A204.1 (cell line): Measurements from ENCODE around the gene MED29.

Experiments used
- FAIRE-seq: peaks from 2 replicates; lab custom pipeline; 2012; peaks lifted over from hg19 to GRCh38; lab: Jason Lieb, UNC

The MED29 gene

GRCh38 chr19:39412100-39412866 is 21.1 kb downstream of the MED29 start, which contains the start of gene PLEKHG2:
Gene PLEKHG2, plus strand, starts transcription at chr19:39412669. Its CDS starts 1,418 bp downstream, at chr19:39414087.
- peak; percentile 99 for FAIRE-seq

- FAIRE-seq: no peak
Observed at GRCh38 chr19:39412867-39413271, 21.7 kb downstream of the MED29 start.

GRCh38 chr19:39413272-39413910 is 22.2 kb downstream of the MED29 start:
- FAIRE-seq: no peak

- no peak for FAIRE-seq
Observed at GRCh38 chr19:39413911-39414608, 22.9 kb downstream of the MED29 start.

GRCh38 chr19:39415111-39416046 is 24.2 kb downstream of the MED29 start:
- FAIRE-seq: no peak

- FAIRE-seq: no peak
Observed at GRCh38 chr19:39416152-39417120, 25.3 kb downstream of the MED29 start.

GRCh38 chr19:39417463-39418181 is 26.4 kb downstream of the MED29 start:
- FAIRE-seq: no peak

GRCh38 chr19:39419003-39419402 is 27.8 kb downstream of the MED29 start:
- no peak for FAIRE-seq

- FAIRE-seq: no peak
Observed at GRCh38 chr19:39420769-39421168, 29.6 kb downstream of the MED29 start.

GRCh38 chr19:39422020-39422419 is 30.8 kb downstream of the MED29 start:
- no peak for FAIRE-seq

GRCh38 chr19:39423258-39424086 is 32.3 kb downstream of the MED29 start:
- no peak for FAIRE-seq

- no peak for FAIRE-seq
Observed at GRCh38 chr19:39424934-39425333, 33.8 kb downstream of the MED29 start.

- FAIRE-seq: no peak
Observed at GRCh38 chr19:39425744-39426143, 34.6 kb downstream of the MED29 start.

- no peak for FAIRE-seq
Observed at GRCh38 chr19:39426170-39426569, 35.0 kb downstream of the MED29 start.

GRCh38 chr19:39427707-39428106 is 36.5 kb downstream of the MED29 start:
- no peak for FAIRE-seq

- peak; percentile 25 for FAIRE-seq
Observed at GRCh38 chr19:39428283-39429112, 37.3 kb downstream of the MED29 start.

- FAIRE-seq: no peak
Observed at GRCh38 chr19:39430675-39431593, 39.8 kb downstream of the MED29 start.
